ENCODE results near the gene HMHB1. TPM values are rescaled to one million over a fixed set of nuclear protein-coding genes. Genes with fewer than 3 reads are reported as not detected.

Gene HMHB1
- not detected in 2 replicates for total RNA-seq

GRCh38 chr5:143812085-143812705 lies at the start of gene HMHB1:
HMHB1 (plus strand) TSS chr5:143812161.

